Ishikawa (cell line): ENCODE results near the gene PTDSS2.

Experiments used
- CREB1 ChIP-seq: IDR thresholded peaks from 2 replicates; pipeline ENCODE4 v1.6.1; 2012; ENCODE audit warnings: low read depth
- EP300 ChIP-seq: IDR thresholded peaks from 2 replicates; pipeline ENCODE4 v1.6.1; 2012; ENCODE audit warnings: borderline replicate concordance
- FOXM1 ChIP-seq: IDR thresholded peaks from 2 replicates; pipeline ENCODE4 v1.6.1; 2012; ENCODE audit warnings: low read depth, borderline replicate concordance
- RAD21 ChIP-seq: IDR thresholded peaks from 2 replicates; pipeline ENCODE4 v1.6.1; 2012; ENCODE audit warnings: low read depth
- REST ChIP-seq: IDR thresholded peaks from 2 replicates; pipeline ENCODE4 v1.6.1; 2012; ENCODE audit warnings: low read depth, mild to moderate bottlenecking
- TAF1 ChIP-seq: IDR thresholded peaks from 2 replicates; pipeline ENCODE4 v1.6.1; 2012; ENCODE audit warnings: low read depth, mild to moderate bottlenecking
- TEAD4 ChIP-seq: IDR thresholded peaks from 2 replicates; pipeline ENCODE4 v1.6.1; 2012
- USF1 ChIP-seq: IDR thresholded peaks from 2 replicates; pipeline ENCODE4 v1.6.1; 2012
- YY1 ChIP-seq: IDR thresholded peaks from 2 replicates; pipeline ENCODE4 v1.6.1; 2012; ENCODE audit warnings: low read depth
- TF ChIP-seq, protein P1 (sequence below): IDR thresholded peaks from 2 replicates; pipeline ENCODE4 v1.6.1; 2012

GRCh38 chr11:491358-491757 is 41.3 kb downstream of the PTDSS2 start:
- no peak for TF ChIP-seq RAD21
- no peak for TF ChIP-seq EP300
- no peak for TF ChIP-seq TAF1
- no peak for TF ChIP-seq CREB1
- TF ChIP-seq, protein P1, sequence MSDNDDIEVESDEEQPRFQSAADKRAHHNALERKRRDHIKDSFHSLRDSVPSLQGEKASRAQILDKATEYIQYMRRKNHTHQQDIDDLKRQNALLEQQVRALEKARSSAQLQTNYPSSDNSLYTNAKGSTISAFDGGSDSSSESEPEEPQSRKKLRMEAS = no peak
- no peak for TF ChIP-seq TEAD4
- no peak for TF ChIP-seq REST
- TF ChIP-seq YY1 = no peak
- TF ChIP-seq FOXM1 = no peak
- TF ChIP-seq USF1 = no peak
